ENCODE results near the gene P2RY6.

Gene P2RY6

GRCh38 chr11:73308003-73308960, 36.1 kb downstream of the P2RY6 start, which contains the start of gene ARHGEF17:
ARHGEF17 (plus strand) TSS chr11:73308276; CDS start chr11:73308639, 363 bp downstream.
- DNase-seq = peak; percentile 61
- Histone ChIP-seq H3K27me3 (replicated peaks) (no peaks in the 10 kb centered on the region), H3K4me3 (ENCODE audit: low read depth, low read length) (peak within 1 kb of the TSS; percentile 70), H3K36me3 (replicated peaks) (no peaks in the 10 kb centered on the region), H3K27ac (peak within 1 kb of the TSS; percentile 93)
- TF ChIP-seq CTCF (IDR thresholded peaks at IDR 0.05; ENCODE audit: low read depth, low read length, missing control alignments) = no peak
- in situ Hi-C loops (cut with HindIII; ENCODE audit: low pct_ligation_motif_present, low sequenced_read_pairs) = no loop called here

GRCh38 chr11:73308961-73309919, 37.1 kb downstream of the P2RY6 start:
- peak overlapping the region; percentile 70 for H3K4me3 ChIP-seq (ENCODE audit: low read depth, low read length)
- no peaks in the 10 kb centered on the region for H3K27me3 ChIP-seq (replicated peaks)
- H3K36me3 ChIP-seq (replicated peaks) = peaks cover 2% of the 10 kb centered on the region
- no peak for TF ChIP-seq CTCF (IDR thresholded peaks at IDR 0.05; ENCODE audit: low read depth, low read length, missing control alignments)
- in situ Hi-C loops (cut with HindIII; ENCODE audit: low pct_ligation_motif_present, low sequenced_read_pairs) = no loop called here
- H3K27ac ChIP-seq = peak overlapping the region; percentile 93
- peak; percentile 94 for DNase-seq

- in situ Hi-C loops (cut with HindIII; ENCODE audit: low pct_ligation_motif_present, low sequenced_read_pairs) = no loop called here
- TF ChIP-seq CTCF (IDR thresholded peaks at IDR 0.05; ENCODE audit: low read depth, low read length, missing control alignments) = no peak
- Histone ChIP-seq H3K4me3 (ENCODE audit: low read depth, low read length) (peak overlapping the region; percentile 70), H3K27ac (no peak overlapping the region), H3K27me3 (replicated peaks) (no peaks in the 10 kb centered on the region), H3K36me3 (replicated peaks) (peaks cover 2% of the 10 kb centered on the region)
- no peak for DNase-seq
Measured at GRCh38 chr11:73310076-73310475, 37.9 kb downstream of the P2RY6 start.

GRCh38 chr11:73310661-73311393, 38.7 kb downstream of the P2RY6 start:
- DNase-seq = no peak
- no peak for TF ChIP-seq CTCF (IDR thresholded peaks at IDR 0.05; ENCODE audit: low read depth, low read length, missing control alignments)
- Histone ChIP-seq H3K4me3 (ENCODE audit: low read depth, low read length) (peak overlapping the region; percentile 70), H3K36me3 (replicated peaks) (peaks cover 2% of the 10 kb centered on the region), H3K27me3 (replicated peaks) (no peaks in the 10 kb centered on the region), H3K27ac (no peak overlapping the region)
- in situ Hi-C loops (cut with HindIII; ENCODE audit: low pct_ligation_motif_present, low sequenced_read_pairs) = no loop called here

GRCh38 chr11:73311394-73311869, 39.3 kb downstream of the P2RY6 start:
- H3K36me3 ChIP-seq (replicated peaks) = peaks cover 2% of the 10 kb centered on the region
- no peak for TF ChIP-seq CTCF (IDR thresholded peaks at IDR 0.05; ENCODE audit: low read depth, low read length, missing control alignments)
- no peak overlapping the region for H3K27ac ChIP-seq
- H3K4me3 ChIP-seq (ENCODE audit: low read depth, low read length) = peak overlapping the region; percentile 41
- H3K27me3 ChIP-seq (replicated peaks) = no peaks in the 10 kb centered on the region
- DNase-seq = no peak
- in situ Hi-C loops (cut with HindIII; ENCODE audit: low pct_ligation_motif_present, low sequenced_read_pairs) = no loop called here
